CD1c-positive myeloid dendritic cell (primary cell): ENCODE data around the gene MAP1B.

Experiments
- DNase-seq: peaks from one replicate; pipeline ENCODE4 v3.0.0-alpha.2; 2016; ENCODE audit errors: extremely low spot score

Gene MAP1B

GRCh38 chr5:72194846-72195245, 87.6 kb downstream of the MAP1B start:
- no peak for DNase-seq

- no peak for DNase-seq
Observed at GRCh38 chr5:72195581-72195980, 88.3 kb downstream of the MAP1B start.

- no peak for DNase-seq
Observed at GRCh38 chr5:72197393-72197792, 90.1 kb downstream of the MAP1B start.

GRCh38 chr5:72199681-72200080, 92.4 kb downstream of the MAP1B start:
- DNase-seq: no peak

- DNase-seq: no peak
Observed at GRCh38 chr5:72202331-72202825, 95.1 kb downstream of the MAP1B start.

GRCh38 chr5:72203251-72203845, 96.1 kb downstream of the MAP1B start:
- DNase-seq: no peak

GRCh38 chr5:72204946-72205345, 97.7 kb downstream of the MAP1B start:
- no peak for DNase-seq

GRCh38 chr5:72205431-72206009, 98.2 kb downstream of the MAP1B start:
- no peak for DNase-seq

GRCh38 chr5:72206160-72206559, 98.9 kb downstream of the MAP1B start:
- DNase-seq: no peak

- DNase-seq: no peak
Observed at GRCh38 chr5:72206994-72207393, 99.7 kb downstream of the MAP1B start.

GRCh38 chr5:72208324-72208926, 101.2 kb downstream of the MAP1B start:
- no peak for DNase-seq

- no peak for DNase-seq
Observed at GRCh38 chr5:72209147-72210115, 102.2 kb downstream of the MAP1B start.

GRCh38 chr5:72210888-72211678, 103.8 kb downstream of the MAP1B start:
- DNase-seq: no peak

- DNase-seq: no peak
Observed at GRCh38 chr5:72212171-72212570, 104.9 kb downstream of the MAP1B start.

GRCh38 chr5:72213482-72213881, 106.2 kb downstream of the MAP1B start:
- no peak for DNase-seq

GRCh38 chr5:72214168-72214567, 106.9 kb downstream of the MAP1B start:
- no peak for DNase-seq

- no peak for DNase-seq
Observed at GRCh38 chr5:72216756-72217155, 109.5 kb downstream of the MAP1B start.

GRCh38 chr5:72221099-72221498, 113.8 kb downstream of the MAP1B start:
- no peak for DNase-seq

- no peak for DNase-seq
Observed at GRCh38 chr5:72221541-72221940, 114.3 kb downstream of the MAP1B start.

- no peak for DNase-seq
Observed at GRCh38 chr5:72222521-72222920, 115.2 kb downstream of the MAP1B start.

- no peak for DNase-seq
Observed at GRCh38 chr5:72223371-72223770, 116.1 kb downstream of the MAP1B start.
